Duodenal mucosa (tissue), 2 donors: ENCODE data around the gene ZNF91.
"Not testable (repeated sequence)": the region's sequence is repeated elsewhere in the genome, so short reads cannot be mapped to it uniquely, and the experiment has no call there.

Experiments used
- H3K27ac ChIP-seq: one replicate; pipeline ENCODE4 v1.7.0; 2013; ENCODE audit warnings: low read depth, low read length
- H3K27me3 ChIP-seq, 2 donors: one replicate each; pipeline ENCODE4 v1.7.0; 2013; ENCODE audit warnings: low read length in 2 of 2, control low read depth in 1 of 2; ENCODE audit not compliant: insufficient read depth in 2 of 2, control insufficient read depth in 1 of 2
- H3K36me3 ChIP-seq, 2 donors: one replicate each; pipeline ENCODE4 v1.7.0; 2013; ENCODE audit warnings: low read length in 2 of 2, control low read depth in 1 of 2; ENCODE audit not compliant: insufficient read depth in 2 of 2, control insufficient read depth in 1 of 2
- H3K4me1 ChIP-seq, 2 donors: one replicate each; pipeline ENCODE4 v1.7.0; 2013; ENCODE audit warnings: low read length in 2 of 2, control low read depth in 1 of 2; ENCODE audit not compliant: insufficient read depth in 2 of 2, control insufficient read depth in 1 of 2
- H3K4me3 ChIP-seq, 2 donors: one replicate each; pipeline ENCODE4 v1.7.0; 2013; ENCODE audit warnings: low read length in 2 of 2, low read depth in 1 of 2
- H3K9ac ChIP-seq, 2 donors: one replicate each; pipeline ENCODE4 v1.7.0; 2013; ENCODE audit warnings: low read length in 2 of 2, low read depth in 1 of 2
- H3K9me3 ChIP-seq, 2 donors: one replicate each; pipeline ENCODE4 v1.7.0; 2013; ENCODE audit warnings: low read length in 2 of 2, control low read depth in 1 of 2; ENCODE audit not compliant: control insufficient read depth in 1 of 2

ZNF91 gene

DNA sequence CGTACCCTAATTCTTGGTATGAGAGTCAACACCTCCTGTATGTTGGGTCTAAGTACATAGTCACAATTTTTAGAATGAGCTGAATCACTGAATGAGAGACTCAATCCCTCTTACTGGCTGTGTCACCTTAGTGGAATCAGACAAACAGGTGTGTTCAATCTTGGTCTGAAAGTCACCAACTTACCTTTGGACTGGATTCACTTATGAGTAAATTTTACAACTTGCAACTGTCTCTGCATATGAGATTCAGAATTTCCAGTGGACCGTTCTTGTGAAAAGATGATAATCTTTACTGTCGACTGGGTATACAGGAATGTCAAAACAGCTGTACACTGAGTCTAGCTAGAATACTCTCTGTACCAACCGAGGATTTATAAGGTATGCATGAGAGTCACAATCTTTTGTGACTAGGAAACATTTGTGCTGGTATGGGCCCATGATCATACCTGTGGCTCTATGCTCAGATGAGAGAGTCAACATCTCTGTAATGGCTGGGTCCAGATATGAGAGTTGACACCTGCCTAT lies 5.9 kb upstream of the ZNF91 start:
- Histone ChIP-seq H3K4me1 (peaks cover 32 to 43% of the 10 kb centered on the region in 2 donors), H3K9me3 (no peaks in the 10 kb centered on the region), H3K36me3 (peaks cover 0 to 4% of the 10 kb centered on the region in 2 donors), H3K4me3 (no peak overlapping the region), H3K27ac (no peak overlapping the region), H3K9ac (no peak overlapping the region), H3K27me3 (no peaks in the 10 kb centered on the region)

GRCh38 chr19:23399443-23399842 lies 4.2 kb upstream of the ZNF91 start:
- H3K4me1 ChIP-seq, result peaks cover 29 to 39% of the 10 kb centered on the region in 2 donors
- H3K36me3 ChIP-seq, result peaks cover 0 to 4% of the 10 kb centered on the region in 2 donors
- no peaks in the 10 kb centered on the region for H3K9me3 ChIP-seq
- no peak overlapping the region for H3K9ac ChIP-seq
- no peak overlapping the region for H3K4me3 ChIP-seq
- no peak overlapping the region for H3K27ac ChIP-seq
- H3K27me3 ChIP-seq, result no peaks in the 10 kb centered on the region

GRCh38 chr19:23395722-23396117 lies 449 bp upstream of the ZNF91 start:
- not testable (repeated sequence) for H3K9me3 ChIP-seq, H3K27me3 ChIP-seq, H3K36me3 ChIP-seq
- Histone ChIP-seq H3K4me1 (peaks cover 5 to 26% of the 10 kb centered on the region in 2 donors), H3K27ac (peak overlapping the region; percentile 3), H3K9ac (peak overlapping the region in 1 of 2 donors; percentile 89), H3K4me3 (peak overlapping the region in 1 of 2 donors; percentile 93)

DNA sequence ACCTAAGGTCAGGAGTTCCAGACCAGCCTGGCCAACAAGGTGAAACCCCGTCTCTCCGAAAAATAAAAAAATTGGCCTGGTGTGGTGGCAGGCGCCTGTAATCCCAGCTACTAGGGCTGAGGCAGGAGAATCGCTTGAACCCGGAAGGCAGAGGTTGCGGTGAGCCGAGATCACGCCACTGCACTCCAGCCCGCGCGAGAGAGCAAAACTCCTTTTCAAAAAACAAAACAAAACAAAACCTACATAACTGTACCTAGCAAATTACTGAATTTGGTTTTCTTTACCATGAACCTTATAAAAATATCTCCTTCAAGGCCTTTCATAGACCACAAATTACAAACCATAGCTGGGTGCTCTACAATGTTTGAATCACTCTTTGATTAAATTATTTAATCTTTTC lies 760 bp downstream of the ZNF91 start:
- Histone ChIP-seq H3K9me3 (no peaks in the 10 kb centered on the region), H3K9ac (peak overlapping the region; percentile 89 to 98), H3K4me1 (peaks cover 0 to 23% of the 10 kb centered on the region in 2 donors), H3K27me3 (no peaks in the 10 kb centered on the region), H3K27ac (peak overlapping the region; percentile 100), H3K36me3 (peaks cover 0 to 5% of the 10 kb centered on the region in 2 donors), H3K4me3 (peak overlapping the region; percentile 93 to 95)

- Histone ChIP-seq H3K27ac (no peak overlapping the region), H3K4me1 (peaks cover 0 to 23% of the 10 kb centered on the region in 2 donors), H3K9ac (peak overlapping the region in 1 of 2 donors; percentile 39), H3K36me3 (peaks cover 0 to 18% of the 10 kb centered on the region in 2 donors), H3K9me3 (peaks cover 0 to 3% of the 10 kb centered on the region in 2 donors), H3K4me3 (peak overlapping the region; percentile 93 to 95), H3K27me3 (no peaks in the 10 kb centered on the region)
These were observed 2.1 kb downstream of the ZNF91 start for GRCh38 chr19:23393121-23393520.

DNA sequence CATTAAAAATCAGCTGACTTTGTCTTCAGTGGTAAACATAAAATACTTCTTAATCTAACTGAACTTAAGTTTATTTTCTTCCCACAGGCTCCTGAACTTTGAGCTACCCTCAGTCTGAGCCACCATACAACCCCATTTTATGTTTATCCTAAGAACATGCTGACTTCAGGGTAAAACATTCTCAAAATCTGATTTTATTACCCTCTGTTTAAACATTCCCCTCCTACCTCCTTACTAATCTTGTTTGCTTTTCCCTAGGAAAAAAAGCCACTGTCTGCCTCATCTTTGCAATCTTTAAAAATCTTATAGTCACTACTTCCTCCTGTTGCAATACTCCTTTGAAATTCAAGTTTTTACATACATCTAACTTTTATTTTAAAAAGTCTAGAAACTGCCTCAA lies 4.0 kb downstream of the ZNF91 start:
- Histone ChIP-seq H3K36me3 (peaks cover 0 to 26% of the 10 kb centered on the region in 2 donors), H3K27me3 (no peaks in the 10 kb centered on the region), H3K9ac (no peak overlapping the region), H3K9me3 (peaks cover 2 to 11% of the 10 kb centered on the region in 2 donors), H3K27ac (no peak overlapping the region), H3K4me3 (peak overlapping the region in 1 of 2 donors; percentile 19), H3K4me1 (peaks cover 0 to 23% of the 10 kb centered on the region in 2 donors)

DNA sequence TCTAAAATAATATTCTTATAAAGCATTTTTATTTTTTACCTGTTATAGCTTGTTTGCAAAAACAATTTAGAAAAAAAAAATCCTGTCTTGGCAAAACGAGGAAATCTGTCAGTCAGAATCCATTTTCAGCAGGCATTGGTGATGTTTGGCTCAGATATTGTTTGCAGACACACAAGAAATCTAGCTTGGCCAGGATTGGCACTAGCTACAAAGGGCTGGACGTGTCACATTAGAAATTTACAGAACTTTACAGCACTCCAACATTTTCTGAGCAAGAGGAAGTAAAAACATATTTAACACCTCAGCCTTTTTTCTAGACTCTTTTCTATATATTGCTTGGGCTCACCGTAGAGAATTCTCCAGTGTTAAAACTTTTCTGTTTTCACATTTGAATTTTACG lies 9.9 kb downstream of the ZNF91 start:
- peaks cover 32 to 71% of the 10 kb centered on the region in 2 donors for H3K36me3 ChIP-seq

DNA sequence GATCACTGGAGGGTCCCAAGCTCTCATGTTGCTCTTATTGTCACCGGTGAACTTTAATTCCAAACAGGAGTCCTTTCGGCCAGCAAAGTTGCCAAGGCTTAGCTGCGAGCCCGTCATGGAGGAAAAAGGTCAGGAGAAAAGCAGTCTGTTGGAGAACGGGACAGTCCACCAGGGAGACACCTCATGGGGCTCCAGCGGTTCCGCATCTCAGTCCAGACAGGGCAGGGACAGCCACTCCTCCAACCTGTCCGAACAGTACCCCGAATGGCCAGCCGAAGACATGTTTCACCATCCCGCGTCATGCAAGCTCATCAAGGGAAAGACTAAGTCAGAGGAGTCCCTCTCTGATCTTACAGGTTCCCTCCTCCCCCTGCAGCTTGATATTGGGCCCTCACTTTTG lies 10.4 kb downstream of the ZNF91 start:
- Histone ChIP-seq H3K27ac (no peak overlapping the region), H3K9ac (no peak overlapping the region), H3K4me3 (peak overlapping the region in 1 of 2 donors; percentile 7), H3K9me3 (peaks cover 38 to 57% of the 10 kb centered on the region in 2 donors), H3K27me3 (no peaks in the 10 kb centered on the region), H3K4me1 (no peaks in the 10 kb centered on the region), H3K36me3 (peaks cover 32 to 74% of the 10 kb centered on the region in 2 donors)

More for the DNA sequence above, 9.9 kb downstream of the ZNF91 start:
- no peak overlapping the region for H3K9ac ChIP-seq
- H3K9me3 ChIP-seq, result peaks cover 36 to 55% of the 10 kb centered on the region in 2 donors
- peak overlapping the region in 1 of 2 donors; percentile 7 for H3K4me3 ChIP-seq
- no peaks in the 10 kb centered on the region for H3K27me3 ChIP-seq
- no peaks in the 10 kb centered on the region for H3K4me1 ChIP-seq
- H3K27ac ChIP-seq, result no peak overlapping the region

DNA sequence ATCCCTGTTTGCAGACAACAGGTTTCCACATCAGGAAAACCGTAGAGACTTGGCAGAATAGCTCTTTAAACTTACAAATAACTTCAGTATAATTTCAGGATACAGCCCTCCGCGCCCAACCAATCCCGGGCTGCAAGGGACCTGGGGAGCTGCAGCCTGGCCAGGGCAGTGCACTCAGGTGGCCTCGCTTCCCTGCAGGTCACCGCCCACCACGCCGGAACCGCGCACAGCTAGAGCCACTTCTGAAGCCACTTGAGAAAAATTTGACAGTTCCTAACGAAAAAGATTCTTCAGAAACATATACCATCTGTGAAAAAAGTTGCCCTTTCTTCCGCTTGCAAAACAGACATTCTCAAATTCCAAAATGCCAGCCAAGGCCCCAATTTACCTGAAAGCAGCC lies 11.1 kb downstream of the ZNF91 start:
- Histone ChIP-seq H3K4me1 (no peaks in the 10 kb centered on the region), H3K27me3 (no peaks in the 10 kb centered on the region), H3K9ac (no peak overlapping the region), H3K4me3 (no peak overlapping the region), H3K9me3 (peaks cover 45 to 64% of the 10 kb centered on the region in 2 donors), H3K27ac (no peak overlapping the region), H3K36me3 (peaks cover 32 to 74% of the 10 kb centered on the region in 2 donors)

DNA sequence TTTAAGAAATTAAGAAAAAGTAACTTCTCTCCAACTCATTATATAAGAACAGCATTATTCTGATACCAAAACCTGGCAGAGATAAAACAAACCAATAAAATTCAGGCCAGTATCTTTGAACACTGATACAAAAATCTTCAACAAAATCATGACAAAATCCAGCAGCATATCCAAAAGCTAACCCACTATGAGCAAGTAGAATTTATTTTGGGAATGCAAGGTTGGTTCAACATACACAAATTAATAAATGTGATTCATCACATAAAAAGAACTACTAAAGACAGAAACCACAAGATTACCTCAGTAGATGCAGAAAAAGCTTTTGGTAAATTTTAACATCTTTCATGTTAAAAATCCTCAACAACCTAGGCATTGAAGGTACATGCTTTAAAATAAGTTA lies 12.3 kb downstream of the ZNF91 start:
- H3K9me3 ChIP-seq, result peaks cover 53 to 67% of the 10 kb centered on the region in 2 donors
- no peaks in the 10 kb centered on the region for H3K27me3 ChIP-seq
- no peaks in the 10 kb centered on the region for H3K4me1 ChIP-seq
- no peak overlapping the region for H3K27ac ChIP-seq
- H3K4me3 ChIP-seq, result no peak overlapping the region
- H3K9ac ChIP-seq, result no peak overlapping the region
- peaks cover 32 to 76% of the 10 kb centered on the region in 2 donors for H3K36me3 ChIP-seq
